Lung (tissue), 12 donors: ENCODE measurements around the gene ADAMTSL2. TPM values are rescaled to one million over a fixed set of nuclear protein-coding genes. Genes with fewer than 3 reads are reported as not detected.

Experiments
- ATAC-seq: fragments of 200-7000 bp; cut with Tn5 transposase; one replicate; pipeline ENCODE4 v1.9.1; 2020; ENCODE audit warnings: moderate number of reproducible peaks; ENCODE audit not compliant: insufficient read depth, low FRiP score
- DNase-seq, 3 donors: peaks; one replicate each; pipeline ENCODE4 v3.0.0-alpha.2; 2013 to 2017
- H3K27ac ChIP-seq, 2 donors: one replicate each; pipeline ENCODE4 v1.5.1; 2013; ENCODE audit warnings: mild to moderate bottlenecking in 2 of 2, moderate library complexity in 2 of 2, control low read depth in 1 of 2, inconsistent platforms in 1 of 2, low read depth in 1 of 2, low read length in 1 of 2
- H3K27me3 ChIP-seq, 3 donors: one replicate each; pipeline ENCODE4 v1.5.1; 2013; ENCODE audit warnings: low read length in 2 of 3; ENCODE audit not compliant: control insufficient read depth in 3 of 3, insufficient read depth in 3 of 3
- H3K36me3 ChIP-seq, 4 donors: one replicate each; pipeline ENCODE4 v1.5.1; 2013; ENCODE audit warnings: low read length in 4 of 4, mild to moderate bottlenecking in 1 of 4, moderate library complexity in 1 of 4; ENCODE audit not compliant: control insufficient read depth in 4 of 4, insufficient read depth in 4 of 4
- H3K4me1 ChIP-seq, 5 donors: one replicate each; pipeline ENCODE4 v1.5.1; 2013; ENCODE audit warnings: low read length in 5 of 5, mild to moderate bottlenecking in 2 of 5, moderate library complexity in 1 of 5; ENCODE audit not compliant: control insufficient read depth in 5 of 5, insufficient read depth in 5 of 5
- H3K4me3 ChIP-seq: one replicate; pipeline ENCODE4 v1.5.1; 2013; ENCODE audit warnings: mild to moderate bottlenecking, control low read depth, moderate library complexity
- H3K9ac ChIP-seq, 2 donors: one replicate each; pipeline ENCODE4 v1.5.1; 2013; ENCODE audit warnings: low read length in 2 of 2, control low read depth in 1 of 2; ENCODE audit not compliant: insufficient read depth in 1 of 2
- H3K9me3 ChIP-seq, 4 donors: one replicate each; pipeline ENCODE4 v1.5.1; 2013; ENCODE audit warnings: low read length in 3 of 4, mild to moderate bottlenecking in 1 of 4, moderate library complexity in 1 of 4; ENCODE audit not compliant: control insufficient read depth in 4 of 4, insufficient read depth in 3 of 4
- WGBS, 2 donors: extraction: QIAGEN DNeasy Blood & Tissue Kit; methylation state at CpG; one replicate each; pipeline ENCODE4 v1.1.7; 2013; 5-methylcytosine and 5-hydroxymethylcytosine counted together
- polyA plus RNA-seq, 2 donors: library from polyadenylated mRNA; stranded (reverse); fragments of 200-250 nt; gene quantifications; one replicate each; pipeline ENCODE4 v1.2.1, GENCODE V29; 2013
- total RNA-seq, 2 donors: library from RNA; depleted of rRNA in 1 of 2; stranded (reverse); fragments of >200 nt in 1 of 2; gene quantifications; one replicate each; pipeline ENCODE4 v1.2.1, GENCODE V29; 2014 to 2021
- TF ChIP-seq, protein P1 (sequence below): IDR thresholded peaks from 2 replicates; pipeline ENCODE4 v1.5.1; 2012; ENCODE audit warnings: mild to moderate bottlenecking; ENCODE audit errors: control extremely low read depth, extremely low read depth
- donor health status: control.
- donor health status: control.
- donor health status: Bipolar disorder and iron deficiency.
- donor health status: healthy.
- donor health status: DM: yes; HTN: yes; CAD: no.

The ADAMTSL2 gene
- total and polyA plus RNA-seq, 4 donors: 6.4 to 20.6 (median 10.1) TPM

DNA sequence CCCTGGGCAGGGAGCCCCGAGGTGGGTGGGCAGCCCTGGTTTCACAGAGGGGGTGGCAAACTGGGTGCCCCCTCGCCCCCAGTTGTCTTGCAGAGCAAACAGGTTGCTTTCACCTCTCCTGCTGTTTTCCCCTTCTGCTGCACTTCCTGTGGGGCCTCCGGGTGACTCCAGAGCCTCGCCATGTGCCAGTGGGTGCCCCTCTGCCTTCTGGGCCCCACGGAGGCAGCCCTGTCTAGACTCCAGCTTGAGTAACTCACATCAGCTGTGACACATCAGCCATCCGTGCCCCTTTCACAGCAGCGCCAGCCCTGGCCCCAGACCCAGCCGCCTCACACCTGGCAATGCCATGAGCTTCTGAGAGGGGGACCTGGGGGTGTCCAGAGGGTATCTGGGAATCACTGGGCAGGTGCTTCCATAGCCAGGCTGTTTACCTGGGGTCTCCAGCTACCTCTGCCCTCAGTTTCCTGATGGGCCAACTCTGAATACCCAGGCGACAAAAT lies 36.9 kb downstream of the ADAMTSL2 start:
- no peak for DNase-seq
- ATAC-seq: no peak
- no peaks in the 10 kb centered on the region for H3K27me3 ChIP-seq
- TF ChIP-seq, protein P1, sequence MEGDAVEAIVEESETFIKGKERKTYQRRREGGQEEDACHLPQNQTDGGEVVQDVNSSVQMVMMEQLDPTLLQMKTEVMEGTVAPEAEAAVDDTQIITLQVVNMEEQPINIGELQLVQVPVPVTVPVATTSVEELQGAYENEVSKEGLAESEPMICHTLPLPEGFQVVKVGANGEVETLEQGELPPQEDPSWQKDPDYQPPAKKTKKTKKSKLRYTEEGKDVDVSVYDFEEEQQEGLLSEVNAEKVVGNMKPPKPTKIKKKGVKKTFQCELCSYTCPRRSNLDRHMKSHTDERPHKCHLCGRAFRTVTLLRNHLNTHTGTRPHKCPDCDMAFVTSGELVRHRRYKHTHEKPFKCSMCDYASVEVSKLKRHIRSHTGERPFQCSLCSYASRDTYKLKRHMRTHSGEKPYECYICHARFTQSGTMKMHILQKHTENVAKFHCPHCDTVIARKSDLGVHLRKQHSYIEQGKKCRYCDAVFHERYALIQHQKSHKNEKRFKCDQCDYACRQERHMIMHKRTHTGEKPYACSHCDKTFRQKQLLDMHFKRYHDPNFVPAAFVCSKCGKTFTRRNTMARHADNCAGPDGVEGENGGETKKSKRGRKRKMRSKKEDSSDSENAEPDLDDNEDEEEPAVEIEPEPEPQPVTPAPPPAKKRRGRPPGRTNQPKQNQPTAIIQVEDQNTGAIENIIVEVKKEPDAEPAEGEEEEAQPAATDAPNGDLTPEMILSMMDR: no peak
- peaks cover 0 to 4% (median 0%) of the 10 kb centered on the region in 4 donors for H3K36me3 ChIP-seq
- H3K27ac ChIP-seq: no peak overlapping the region
- 56 to 85% methylated on average over 9 of the region's 9 CpGs for WGBS, 2 donors
- no peaks in the 10 kb centered on the region for H3K9me3 ChIP-seq
- no peak overlapping the region for H3K9ac ChIP-seq
- peaks cover 0 to 42% (median 8%) of the 10 kb centered on the region in 5 donors for H3K4me1 ChIP-seq
- H3K4me3 ChIP-seq: no peak overlapping the region

DNA sequence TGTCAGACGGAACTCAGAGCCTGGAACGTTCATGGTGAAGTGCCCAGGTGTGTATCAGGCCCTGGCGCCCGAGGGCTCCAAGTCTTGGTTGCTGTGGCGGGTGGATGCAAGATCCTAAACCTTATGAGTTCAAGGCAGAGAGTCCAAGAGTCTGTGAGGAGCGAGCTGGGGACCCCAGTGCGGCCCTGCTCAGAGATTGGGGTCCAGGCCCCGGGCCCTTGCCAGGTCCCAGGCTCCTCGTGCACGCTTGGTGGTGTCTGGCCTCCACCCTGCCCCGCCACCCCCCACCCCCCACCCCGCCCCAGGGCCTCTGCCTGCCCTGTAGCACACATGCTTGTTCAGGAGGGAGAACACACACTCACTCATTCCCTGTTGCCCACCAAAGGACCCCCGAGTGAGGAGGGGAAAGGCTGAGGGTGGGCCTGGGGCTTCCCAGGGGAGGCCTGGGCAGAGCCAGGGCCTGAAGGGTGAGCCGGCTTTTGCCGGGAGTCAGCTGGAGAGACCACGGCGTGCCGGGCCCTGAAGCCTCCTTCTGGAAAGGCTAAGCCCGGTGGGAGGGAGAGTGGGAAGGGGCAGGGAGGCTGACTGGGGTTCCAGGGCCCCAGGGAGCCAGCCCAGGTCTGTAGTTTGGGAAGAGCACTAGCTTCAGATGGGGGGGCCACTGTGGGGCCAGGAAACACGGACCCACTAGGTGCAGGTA lies 37.5 kb downstream of the ADAMTSL2 start:
- Histone ChIP-seq H3K4me1 (peaks cover 0 to 47% (median 8%) of the 10 kb centered on the region in 5 donors), H3K9me3 (no peaks in the 10 kb centered on the region), H3K36me3 (peaks cover 0 to 4% (median 0%) of the 10 kb centered on the region in 4 donors), H3K27me3 (no peaks in the 10 kb centered on the region), H3K4me3 (no peak overlapping the region), H3K9ac (no peak overlapping the region), H3K27ac (no peak overlapping the region)
- no peak for DNase-seq
- TF ChIP-seq, protein P1: no peak
- WGBS, 2 donors: 91 to 93% methylated on average over 19 to 20 of the region's 20 CpGs
- ATAC-seq: no peak

DNA sequence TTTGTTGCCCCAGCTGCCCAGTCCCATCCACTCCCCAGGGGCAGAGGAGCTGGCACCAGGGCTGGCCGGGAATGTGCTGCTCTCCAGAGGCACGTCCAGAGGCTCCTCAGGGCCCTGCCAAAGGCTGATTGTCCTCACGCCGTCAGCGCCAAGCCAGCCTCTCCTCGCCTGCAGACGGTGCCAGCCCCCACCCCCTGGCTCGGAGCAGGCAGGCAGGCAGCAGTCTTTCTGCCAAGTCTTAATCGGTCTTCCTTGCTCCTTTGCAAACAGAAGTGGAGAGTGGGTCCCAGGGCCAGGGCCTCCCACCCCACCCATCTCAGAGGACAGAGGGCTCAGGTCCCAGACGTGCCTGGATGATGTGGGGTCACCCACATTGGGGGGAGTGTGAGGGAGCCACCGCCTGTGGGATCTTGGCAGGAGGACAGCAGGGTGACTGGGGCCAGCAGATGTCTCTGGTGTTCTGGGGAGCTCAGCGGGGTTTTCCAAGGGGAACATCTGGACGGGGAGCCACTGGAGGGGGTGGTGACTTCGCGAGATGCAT lies 38.4 kb downstream of the ADAMTSL2 start:
- H3K36me3 ChIP-seq: peaks cover 0 to 4% (median 0%) of the 10 kb centered on the region in 4 donors
- ATAC-seq: no peak

More for the DNA sequence above, 38.4 kb downstream of the ADAMTSL2 start:
- TF ChIP-seq, protein P1: no peak
- 57 to 78% methylated on average over 15 of the region's 15 CpGs for WGBS, 2 donors
- Histone ChIP-seq H3K4me1 (peaks cover 0 to 50% (median 8%) of the 10 kb centered on the region in 5 donors), H3K27ac (no peak overlapping the region), H3K9me3 (no peaks in the 10 kb centered on the region), H3K4me3 (no peak overlapping the region), H3K9ac (no peak overlapping the region), H3K27me3 (peaks cover 0 to 5% (median 0%) of the 10 kb centered on the region in 3 donors)
- DNase-seq: peak; percentile 71 to 75 (median 75)
